Ovary (tissue), 9 donors: ENCODE measurements around the gene IL17REL. TPM values are rescaled to one million over a fixed set of nuclear protein-coding genes. Genes with fewer than 3 reads are reported as not detected.

ENCODE experiments used
- DNase-seq, 5 donors: peaks; one replicate each; pipeline ENCODE4 v3.0.0-alpha.2; 2019 to 2020
- H3K27ac ChIP-seq, 2 donors: fragments of 200-600 bp; one replicate each; pipeline versions ENCODE4 v1.5.1 to v1.8.0; 2019 to 2022
- H3K27me3 ChIP-seq: fragments of 200-600 bp; one replicate; pipeline ENCODE4 v1.8.0; 2022
- H3K36me3 ChIP-seq: fragments of 200-600 bp; sonication (generic); one replicate; pipeline ENCODE4 v1.5.1; 2019
- H3K4me1 ChIP-seq: one replicate; pipeline ENCODE4 v1.8.1; 2013; ENCODE audit warnings: mild to moderate bottlenecking, moderate library complexity; ENCODE audit not compliant: insufficient read depth
- H3K4me3 ChIP-seq: fragments of 200-600 bp; sonication (generic); one replicate; pipeline ENCODE4 v1.5.1; 2017
- H3K9me3 ChIP-seq, 2 donors: fragments of 200-600 bp in 1 of 2; sonication (generic) in 1 of 2; one replicate each; pipeline versions ENCODE4 v1.5.1 to v1.8.1; 2013 to 2019; ENCODE audit warnings: mild to moderate bottlenecking in 1 of 2, moderate library complexity in 1 of 2
- CTCF ChIP-seq, 3 donors: fragments of 450-650 bp in 2 of 3; fragments of 200-600 bp in 1 of 3; IDR thresholded peaks; one replicate each; pipeline versions ENCODE4 v1.5.1 to v1.8.0; 2016 to 2022; ENCODE audit warnings: antibody characterized with exemption in 3 of 3, mild to moderate bottlenecking in 1 of 3
- EP300 ChIP-seq: sonication (generic); formaldehyde crosslinking; IDR thresholded peaks from one replicate; pipeline ENCODE4 v1.6.1; 2017; ENCODE audit warnings: antibody characterized with exemption
- POLR2A ChIP-seq: fragments of 450-650 bp; IDR thresholded peaks from one replicate; pipeline ENCODE4 v1.6.1; 2017; ENCODE audit warnings: antibody characterized with exemption, mild to moderate bottlenecking, moderate library complexity
- WGBS, 3 donors: extraction: QIAGEN DNeasy Blood & Tissue Kit in 1 of 3; methylation state at CpG; one replicate each; pipeline versions ENCODE4 v1.1.5 to v1.1.7; 2013 to 2017; 5-methylcytosine and 5-hydroxymethylcytosine counted together
- intact Hi-C, 4 donors: fragments of 100-400 bp; cut with DNase I; formaldehyde crosslinking; loops; one replicate each; pipeline versions ENCODE4 v1.11.0 to v1.15.1; 2022 to 2023
- polyA plus RNA-seq, 2 donors: library from polyadenylated mRNA; stranded (reverse); fragments of 200-250 nt in 1 of 2; fragments of 350-450 nt in 1 of 2; fragmentation: Illumina TruSeq in 1 of 2; extraction: RNeasy Lipid Tissue Mini Kit (QIAGEN cat#74804) in 1 of 2; gene quantifications; one replicate each; pipeline ENCODE4 v1.2.3, GENCODE V29; 2013 to 2014
- total RNA-seq, 7 donors: library from RNA; depleted of rRNA in 2 of 7; stranded (reverse); fragments of >200 nt in 2 of 7; fragmentation: NEBNext Ultra II Directional in 3 of 7; extraction: Animal tissue kit (Norgen Biotek cat#: 25700) in 3 of 7; gene quantifications; one replicate each; pipeline versions ENCODE4 v1.1.0 to v1.2.4, GENCODE V29; 2016 to 2023
- donor health status: DM: no; HTN: no; CAD: no; lungs with moderate emphysema.
- donor health status: DM: no; HTN: no; CAD: no.
- donor health status: Bipolar disorder and iron deficiency.
- donor health status: DM: yes; HTN: yes; CAD: no.
- donor health status: DM: no; HTN: no; CAD: no.
- donor health status: DM: yes; HTN: yes; CAD: no.

Gene IL17REL
- total and polyA plus RNA-seq, 9 donors, result 0.05 to 0.18 (median 0.10) TPM; not detected in 5

GRCh38 chr22:50025993-50026392 is 13.4 kb upstream of the IL17REL start:
- no peaks in the 10 kb centered on the region for H3K27me3 ChIP-seq
- H3K36me3 ChIP-seq, result no peaks in the 10 kb centered on the region
- TF ChIP-seq EP300, result no peak
- TF ChIP-seq POLR2A, result no peak
- no peak for TF ChIP-seq CTCF (IDR thresholded peaks at IDR 0.05)
- no peaks in the 10 kb centered on the region for H3K9me3 ChIP-seq
- DNase-seq, result no peak
- H3K27ac ChIP-seq, result no peak overlapping the region
- intact Hi-C loops, result loop anchor here in 1 of 4 donors (5.0 kb wide), 1 partner anchor 259 kb away; no protein-coding TSS in a partner anchor
- WGBS, 3 donors, result 79 to 86% (median 79%) methylated on average over 11 to 13 of the region's 13 CpGs
- H3K4me1 ChIP-seq, result no peaks in the 10 kb centered on the region
- H3K4me3 ChIP-seq, result no peak overlapping the region

GRCh38 chr22:50022171-50022819 is 9.7 kb upstream of the IL17REL start:
- H3K27me3 ChIP-seq, result no peaks in the 10 kb centered on the region
- intact Hi-C loops, result no loop called here

GRCh38 chr22:50020606-50021005 is 8.0 kb upstream of the IL17REL start:
- TF ChIP-seq CTCF (IDR thresholded peaks at IDR 0.05) (no peak), EP300 (no peak), POLR2A (no peak)
- intact Hi-C loops, result no loop called here
- Histone ChIP-seq H3K4me3 (no peak overlapping the region), H3K27ac (no peak overlapping the region), H3K9me3 (no peaks in the 10 kb centered on the region), H3K27me3 (no peaks in the 10 kb centered on the region), H3K36me3 (no peaks in the 10 kb centered on the region), H3K4me1 (no peaks in the 10 kb centered on the region)
- no peak for DNase-seq
- WGBS, 3 donors, result 84 to 88% (median 86%) methylated on average over 15 of the region's 15 CpGs

More at GRCh38 chr22:50022171-50022819, 9.7 kb upstream of the IL17REL start:
- Histone ChIP-seq H3K27ac (no peak overlapping the region), H3K9me3 (no peaks in the 10 kb centered on the region), H3K4me1 (no peaks in the 10 kb centered on the region), H3K36me3 (no peaks in the 10 kb centered on the region), H3K4me3 (no peak overlapping the region)
- no peak for DNase-seq
- 68 to 72% (median 71%) methylated on average over 14 of the region's 14 CpGs for WGBS, 3 donors
- no peak for TF ChIP-seq EP300
- TF ChIP-seq POLR2A, result no peak
- no peak for TF ChIP-seq CTCF (IDR thresholded peaks at IDR 0.05)

GRCh38 chr22:50019316-50019715 is 6.8 kb upstream of the IL17REL start:
- Histone ChIP-seq H3K27ac (no peak overlapping the region), H3K4me1 (peaks cover 2% of the 10 kb centered on the region), H3K27me3 (no peaks in the 10 kb centered on the region), H3K9me3 (no peaks in the 10 kb centered on the region), H3K4me3 (no peak overlapping the region), H3K36me3 (no peaks in the 10 kb centered on the region)
- no peak for DNase-seq
- TF ChIP-seq CTCF (IDR thresholded peaks at IDR 0.05), result no peak
- TF ChIP-seq POLR2A, result no peak
- TF ChIP-seq EP300, result no peak
- WGBS, 3 donors, result 60 to 73% (median 64%) methylated on average over 3 of the region's 3 CpGs
- intact Hi-C loops, result no loop called here
